Cortex of kidney (tissue), 1 donor: Measurements from ENCODE around the gene MSH5.

Experiments used
- DNase-seq: peaks from one replicate; lab custom pipeline; 2025; lab: John Stamatoyannopoulos, UW

The MSH5 gene

DNA sequence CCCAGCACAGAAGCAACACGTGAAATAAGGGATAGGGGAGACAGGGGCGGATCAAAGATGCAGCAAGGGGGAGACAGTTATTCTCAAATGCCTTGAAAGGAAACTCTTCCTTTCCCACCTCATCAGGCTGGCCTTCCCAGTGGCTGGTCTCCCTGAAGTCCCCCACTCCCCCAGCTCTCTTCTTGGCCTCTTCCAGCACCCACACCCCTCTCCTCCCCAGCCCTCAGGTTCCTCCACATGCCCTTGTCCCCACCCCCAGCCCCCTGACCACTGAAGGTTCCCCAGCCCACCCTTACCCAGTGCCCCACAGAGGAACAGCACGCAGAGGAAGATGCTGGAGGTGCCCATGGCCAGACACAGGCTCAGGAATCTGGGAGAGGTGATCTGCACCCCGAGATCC, 26.3 kb upstream of the MSH5 start:
- DNase-seq = no peak

DNA sequence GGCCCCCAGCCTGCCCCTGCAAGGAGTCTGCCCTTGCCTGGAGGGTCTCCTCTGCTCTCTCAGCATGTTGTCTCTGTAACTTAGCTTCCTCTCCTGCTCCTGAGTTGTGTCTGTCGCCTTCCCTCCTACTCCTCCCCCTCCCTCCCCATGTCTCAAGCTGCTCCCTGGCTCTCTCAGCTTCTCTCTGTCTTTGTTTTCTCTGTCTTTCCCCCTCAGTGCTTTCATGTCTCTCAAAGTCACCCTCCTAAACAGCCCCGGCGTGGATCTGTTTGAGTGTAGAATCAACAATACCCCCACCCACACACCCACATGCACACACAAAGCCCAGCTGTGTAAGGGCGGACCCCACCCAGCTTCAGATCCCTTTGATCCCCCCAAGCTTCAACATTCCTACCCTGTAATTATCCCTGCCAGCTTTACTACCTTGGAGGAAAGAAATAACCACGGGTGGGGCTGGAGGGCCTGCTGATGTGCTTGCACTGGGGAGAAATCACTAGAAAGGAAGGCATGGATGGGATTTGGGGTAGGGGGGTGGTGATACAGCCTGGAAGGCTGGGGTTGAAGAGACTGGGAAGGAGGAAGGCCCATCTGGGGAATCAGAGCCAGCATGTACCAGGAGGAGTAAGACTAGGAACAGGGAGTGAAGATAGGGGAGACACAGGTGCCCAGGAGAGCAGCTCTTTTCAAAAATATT, 25.7 kb upstream of the MSH5 start:
- DNase-seq = no peak

DNA sequence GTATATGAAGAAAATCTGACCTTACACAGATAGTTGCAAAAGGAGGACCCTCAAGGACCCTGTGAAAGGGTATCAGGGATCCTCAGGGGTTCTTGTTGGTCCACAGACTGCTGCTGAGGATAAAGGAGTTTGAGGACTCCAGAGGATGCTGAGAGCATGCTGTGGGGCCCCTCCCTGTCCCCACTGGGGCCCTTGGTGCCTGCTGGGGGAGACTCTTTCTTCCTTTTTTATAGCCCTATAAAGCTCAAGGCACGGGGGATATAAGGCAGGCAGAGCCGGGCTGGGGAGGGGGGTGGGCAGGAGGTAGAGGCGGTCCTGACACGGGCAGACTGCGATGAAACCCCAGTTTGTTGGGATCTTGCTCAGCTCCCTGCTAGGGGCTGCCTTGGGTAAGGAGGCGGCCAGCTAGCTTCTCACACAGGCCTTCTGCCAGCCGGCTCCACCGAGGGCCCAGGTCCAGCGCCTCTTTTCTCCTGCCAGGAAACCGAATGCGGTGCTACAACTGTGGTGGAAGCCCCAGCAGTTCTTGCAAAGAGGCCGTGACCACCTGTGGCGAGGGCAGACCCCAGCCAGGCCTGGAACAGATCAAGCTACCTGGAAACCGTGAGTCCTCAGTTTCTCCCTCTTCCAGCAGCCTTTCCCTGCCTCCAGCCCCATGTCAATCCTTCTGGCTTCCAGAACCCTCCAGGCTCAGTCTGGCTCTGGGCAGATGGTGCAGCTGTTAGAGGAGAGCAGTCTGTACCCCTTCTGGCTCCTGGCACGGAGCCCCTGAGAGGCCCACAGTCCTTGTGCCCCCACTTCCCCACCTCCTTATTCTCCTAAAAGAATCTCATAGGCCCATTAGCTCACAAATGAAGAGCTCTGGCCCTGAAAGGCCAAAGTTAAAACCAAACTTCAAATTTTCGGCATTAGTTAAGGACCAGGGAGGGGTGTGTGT, 24.5 kb upstream of the MSH5 start, which contains the start of gene LY6G6D:
Gene LY6G6D (plus strand): TSS at position 327 of the 937 bp plus-strand sequence. CDS start 8 bp downstream, at position 335.
- DNase-seq = no peak

DNA sequence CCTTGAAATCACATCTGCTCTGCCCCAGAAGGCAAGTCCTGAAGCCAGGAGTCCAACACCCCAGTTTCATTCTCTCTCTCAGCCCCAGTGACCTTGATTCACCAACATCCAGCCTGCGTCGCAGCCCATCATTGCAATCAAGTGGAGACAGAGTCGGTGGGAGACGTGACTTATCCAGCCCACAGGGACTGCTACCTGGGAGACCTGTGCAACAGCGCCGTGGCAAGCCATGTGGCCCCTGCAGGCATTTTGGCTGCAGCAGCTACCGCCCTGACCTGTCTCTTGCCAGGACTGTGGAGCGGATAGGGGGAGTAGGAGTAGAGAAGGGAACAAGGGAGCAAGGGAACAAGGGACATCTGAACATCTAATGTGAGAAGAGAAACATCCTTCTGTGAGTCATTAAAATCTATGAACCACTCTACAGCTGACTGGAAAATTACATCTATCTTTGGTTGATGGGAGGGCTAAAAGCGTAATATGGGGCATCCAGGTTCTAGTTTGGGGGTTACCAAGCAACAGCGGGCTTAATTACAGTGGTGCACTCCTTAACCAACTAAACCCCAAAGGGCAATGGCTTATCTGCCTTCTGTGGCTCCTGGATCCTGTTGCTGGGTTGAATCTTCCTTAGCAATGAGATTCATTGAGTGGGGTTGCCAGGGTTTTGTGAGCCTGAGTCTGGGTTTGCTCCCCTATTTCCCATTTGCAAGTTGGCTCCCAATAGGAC, 22.1 kb upstream of the MSH5 start:
- no peak for DNase-seq

DNA sequence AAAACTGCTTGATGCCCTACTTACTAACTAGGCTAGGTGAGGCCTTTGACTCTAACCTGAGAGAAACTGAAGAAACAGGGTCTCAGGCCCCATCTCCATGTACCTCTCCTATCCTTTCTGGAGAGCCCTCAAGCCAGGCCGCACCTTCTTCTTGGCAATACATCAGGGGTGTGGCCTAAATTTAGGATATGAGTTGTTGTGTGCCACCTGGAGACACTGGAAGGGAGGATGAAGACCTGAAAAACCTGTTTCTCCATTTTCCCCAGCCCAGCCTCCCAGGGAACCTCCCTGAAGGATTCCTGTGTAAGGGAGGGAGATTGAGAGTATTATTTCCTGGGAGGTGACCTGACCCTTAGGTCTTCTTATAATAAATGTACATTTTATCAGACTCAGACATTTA, 21.5 kb upstream of the MSH5 start:
- no peak for DNase-seq

DNA sequence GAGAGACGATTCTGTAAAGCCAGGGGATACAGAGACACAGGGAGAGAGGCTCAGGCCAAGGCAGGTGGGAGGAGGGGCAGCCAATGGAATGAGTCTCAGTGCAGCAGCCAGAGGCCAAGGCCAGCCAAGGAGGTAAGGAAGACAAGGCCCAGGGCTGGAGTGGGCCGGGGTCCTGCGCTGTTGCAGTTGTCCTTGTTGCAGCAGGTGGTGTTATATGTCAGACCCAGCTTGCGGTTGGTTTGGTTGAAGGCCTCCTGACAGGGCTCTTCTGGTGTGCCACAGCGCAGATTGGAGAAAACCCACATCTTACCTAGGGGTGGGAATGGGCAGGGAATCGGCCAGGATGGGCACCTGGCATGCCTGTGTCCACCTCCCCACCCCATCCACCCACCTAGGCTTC, 20.8 kb upstream of the MSH5 start:
- DNase-seq = no peak

GRCh38 chr6:31720196-31720770, 19.5 kb upstream of the MSH5 start:
- DNase-seq = no peak

GRCh38 chr6:31721351-31722020, 18.3 kb upstream of the MSH5 start, which contains the start of gene LY6G6C:
LY6G6C (minus strand) TSS chr6:31721746; CDS start chr6:31721679, 67 bp downstream.
- DNase-seq = no peak

DNA sequence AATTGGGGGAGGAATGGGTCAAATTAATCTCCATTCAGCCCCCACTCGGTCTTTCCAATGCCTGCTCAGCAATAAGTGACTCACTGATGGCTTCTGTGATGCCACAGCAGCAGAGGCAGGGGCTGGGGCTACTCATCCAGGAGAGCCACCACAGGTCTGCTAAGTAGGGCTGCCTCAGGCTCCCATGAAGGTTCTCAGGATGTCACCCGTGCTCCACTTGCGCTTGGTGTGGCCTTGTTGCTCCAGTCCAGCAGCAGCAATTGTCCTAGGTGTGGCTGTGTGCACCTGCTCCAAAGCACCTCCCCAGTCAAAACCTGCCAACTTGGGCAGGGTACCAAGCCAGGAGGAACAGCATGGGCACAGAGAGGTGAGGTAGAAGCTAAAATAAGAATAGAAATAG, 17.6 kb upstream of the MSH5 start:
- DNase-seq = no peak

GRCh38 chr6:31723245-31723979, 16.4 kb upstream of the MSH5 start, which contains the start of gene MPIG6B:
MPIG6B (plus strand) TSS chr6:31723373; CDS start chr6:31723384, 11 bp downstream.
- DNase-seq = no peak

DNA sequence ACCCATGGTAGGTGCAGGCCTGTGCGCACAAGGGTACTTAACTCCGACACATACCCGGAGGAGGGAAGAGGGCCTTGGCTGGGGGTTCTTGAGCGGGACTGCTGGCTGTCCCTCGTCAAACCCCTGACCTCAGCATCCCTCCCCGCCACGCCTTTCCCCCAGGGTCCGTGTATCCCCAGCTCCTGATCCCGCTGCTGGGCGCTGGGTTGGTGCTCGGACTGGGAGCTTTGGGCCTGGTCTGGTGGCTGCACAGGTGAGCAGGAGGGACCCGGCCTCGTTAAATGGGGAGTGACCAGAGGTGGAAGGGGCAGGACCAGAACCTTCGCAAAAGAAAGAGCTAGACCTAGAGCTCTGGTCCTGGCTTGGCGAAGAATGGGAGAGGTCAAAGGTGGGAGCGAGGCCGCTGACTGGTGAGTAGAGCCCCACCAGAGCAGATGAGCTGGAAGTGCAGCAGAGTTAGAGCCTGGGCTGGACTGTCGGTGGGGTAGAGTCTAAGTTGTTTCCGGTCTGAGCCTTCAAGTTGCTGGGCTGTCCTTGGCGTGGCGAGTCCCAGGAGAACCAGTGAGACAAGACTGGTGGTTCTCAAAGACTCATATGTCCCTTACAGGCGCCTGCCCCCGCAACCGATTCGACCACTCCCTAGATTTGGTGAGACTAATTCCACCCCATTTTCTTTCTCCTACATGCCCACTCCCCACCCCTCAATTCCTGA, 15.7 kb upstream of the MSH5 start:
- no peak for DNase-seq

DNA sequence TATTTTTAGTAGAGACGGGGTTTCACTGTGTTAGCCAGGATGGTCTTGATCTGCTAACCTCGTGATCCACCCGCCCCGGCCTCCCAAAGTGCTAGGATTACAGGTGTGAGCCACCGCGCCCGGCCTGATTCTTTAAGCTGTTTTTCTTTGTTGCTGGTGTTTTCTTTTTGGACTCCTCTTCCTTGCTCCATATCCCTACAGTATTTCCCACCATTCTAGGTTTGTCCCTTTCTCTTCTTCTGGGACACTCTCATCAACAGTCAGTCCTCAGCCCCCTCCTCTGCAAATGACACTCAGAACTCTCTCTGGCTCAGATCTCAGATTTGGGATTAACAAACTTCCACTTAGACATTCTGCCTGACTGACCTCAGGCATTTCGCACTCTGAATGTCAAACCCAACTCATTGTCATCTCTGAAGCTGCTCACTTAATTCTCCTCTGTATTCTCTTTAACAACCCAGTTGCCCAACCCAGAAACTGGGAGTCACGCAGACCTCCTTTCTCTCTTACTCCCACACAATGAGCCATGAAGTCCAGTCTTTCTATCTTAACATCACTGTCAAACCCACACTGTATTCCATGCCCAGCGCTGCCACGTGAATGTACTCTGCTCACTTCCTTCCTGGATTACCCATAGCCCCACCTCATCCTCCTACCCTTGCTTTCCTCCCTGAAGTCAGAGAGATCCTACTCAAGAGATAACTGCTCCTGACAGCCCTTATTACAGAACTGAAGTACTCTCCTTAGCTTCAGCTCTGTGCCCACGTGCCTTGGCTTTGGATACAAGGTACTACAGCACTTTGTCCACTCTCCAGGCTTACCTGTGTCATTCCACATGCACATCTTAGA, 14.1 kb upstream of the MSH5 start:
- no peak for DNase-seq

- DNase-seq = no peak
These were observed 12.6 kb upstream of the MSH5 start for GRCh38 chr6:31727034-31727716.

DNA sequence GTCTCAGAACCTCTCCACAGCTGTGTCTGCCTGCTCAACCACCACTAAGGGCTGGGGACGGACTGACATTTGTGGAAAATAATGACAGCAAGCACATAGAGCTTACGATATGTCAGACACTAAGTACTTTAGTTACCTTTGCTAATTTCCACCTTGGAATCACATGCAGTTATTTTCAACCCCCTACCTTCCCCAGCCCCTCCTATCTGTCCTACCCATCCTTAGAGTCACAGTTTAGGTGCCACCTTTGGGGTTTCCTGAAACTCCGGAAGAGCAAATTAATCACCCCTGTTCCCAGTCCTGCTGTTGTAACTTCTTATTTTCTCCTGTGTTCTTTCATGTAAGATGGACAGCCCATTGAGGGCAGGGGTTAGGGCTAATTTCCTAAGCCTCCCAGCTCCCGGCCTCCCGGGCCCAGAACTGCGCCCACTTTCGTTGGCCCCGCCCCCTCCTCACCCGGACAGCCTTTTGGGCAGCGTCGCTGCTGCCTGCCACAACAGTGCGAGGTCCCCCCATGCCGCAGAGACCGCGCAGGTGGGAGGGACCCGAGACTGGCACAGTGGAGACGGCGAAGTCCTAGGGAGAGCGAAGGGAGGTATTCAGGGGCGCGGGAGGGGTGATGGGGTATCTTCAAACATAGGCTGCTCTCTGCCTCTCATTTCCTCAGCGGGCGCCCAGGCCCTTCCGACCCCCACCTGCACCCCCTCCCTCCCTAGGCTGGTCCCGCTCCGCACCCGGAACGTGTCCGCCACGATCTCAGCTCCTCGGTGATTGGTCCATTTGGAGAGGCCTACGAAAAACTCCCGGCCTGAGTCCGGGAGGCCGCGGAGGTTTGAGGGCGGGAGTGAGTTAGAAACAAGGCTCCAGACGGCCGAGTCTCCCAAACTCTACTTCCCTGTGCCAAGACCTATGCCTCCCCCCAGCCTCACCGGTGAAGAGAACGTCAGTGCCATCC, 11.8 kb upstream of the MSH5 start:
- DNase-seq = no peak

- DNase-seq = no peak
These were observed 10.9 kb upstream of the MSH5 start, which contains the start of gene DDAH2 for GRCh38 chr6:31728767-31729514. DDAH2 (minus strand) TSS chr6:31729299; CDS start chr6:31729161, 138 bp downstream.

DNA sequence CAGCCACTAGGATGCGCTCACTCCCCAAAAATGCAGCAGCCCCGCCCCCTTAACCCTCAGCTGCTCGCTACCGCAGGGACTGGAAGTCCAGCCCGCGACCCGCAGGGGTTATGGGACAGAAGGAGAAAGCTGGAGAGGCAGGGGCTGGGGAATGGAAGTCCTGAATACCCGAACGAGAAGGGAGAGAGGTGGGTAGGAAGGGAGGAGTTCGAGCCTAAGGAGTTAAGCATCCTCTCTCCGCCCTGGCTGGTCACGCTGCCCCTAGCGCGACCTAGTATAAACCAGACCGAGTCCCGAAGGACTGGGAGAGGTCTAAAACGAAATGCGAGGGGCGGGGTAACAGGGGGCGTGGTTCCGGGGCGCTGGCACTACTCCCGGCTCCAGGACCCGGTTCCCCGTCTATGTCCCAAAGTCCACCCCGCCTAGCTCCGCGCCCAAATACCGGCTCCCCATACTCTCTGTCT, 10.3 kb upstream of the MSH5 start:
- no peak for DNase-seq
